NCI-H226 (cell line): ENCODE results near the gene KLHL29.
A peak's percentile ranks its signal among the peaks of the same experiment; 100 is the strongest.

Source experiments
- DNase-seq: peaks from one replicate; pipeline ENCODE4 v3.0.0-alpha.2; 2015

KLHL29 gene

DNA sequence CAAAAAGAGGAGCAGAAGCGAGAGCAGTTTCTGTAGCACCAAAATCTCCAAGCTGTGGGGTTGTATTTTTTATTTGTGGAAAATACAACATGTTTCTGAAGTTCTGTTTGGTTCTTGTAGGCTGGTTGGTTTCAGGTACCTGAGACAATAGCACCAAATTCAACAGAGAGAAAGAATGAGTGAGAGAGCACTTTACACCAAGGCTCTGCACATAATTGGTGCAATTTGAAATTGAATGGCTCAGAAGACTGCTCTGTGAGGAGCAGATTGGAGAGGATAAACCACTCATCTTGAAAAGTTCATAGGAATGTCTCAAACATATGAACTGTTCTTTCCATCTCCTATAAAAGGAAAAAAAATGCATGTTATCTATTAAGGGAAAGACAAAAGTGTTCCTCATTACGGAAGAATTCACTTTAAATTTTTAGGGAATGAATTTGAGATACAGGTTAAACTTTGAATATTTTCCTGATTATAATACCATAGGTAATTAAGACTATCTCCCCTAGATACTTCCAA is 366.8 kb downstream of the KLHL29 start:
- DNase-seq: peak; percentile 27

DNA sequence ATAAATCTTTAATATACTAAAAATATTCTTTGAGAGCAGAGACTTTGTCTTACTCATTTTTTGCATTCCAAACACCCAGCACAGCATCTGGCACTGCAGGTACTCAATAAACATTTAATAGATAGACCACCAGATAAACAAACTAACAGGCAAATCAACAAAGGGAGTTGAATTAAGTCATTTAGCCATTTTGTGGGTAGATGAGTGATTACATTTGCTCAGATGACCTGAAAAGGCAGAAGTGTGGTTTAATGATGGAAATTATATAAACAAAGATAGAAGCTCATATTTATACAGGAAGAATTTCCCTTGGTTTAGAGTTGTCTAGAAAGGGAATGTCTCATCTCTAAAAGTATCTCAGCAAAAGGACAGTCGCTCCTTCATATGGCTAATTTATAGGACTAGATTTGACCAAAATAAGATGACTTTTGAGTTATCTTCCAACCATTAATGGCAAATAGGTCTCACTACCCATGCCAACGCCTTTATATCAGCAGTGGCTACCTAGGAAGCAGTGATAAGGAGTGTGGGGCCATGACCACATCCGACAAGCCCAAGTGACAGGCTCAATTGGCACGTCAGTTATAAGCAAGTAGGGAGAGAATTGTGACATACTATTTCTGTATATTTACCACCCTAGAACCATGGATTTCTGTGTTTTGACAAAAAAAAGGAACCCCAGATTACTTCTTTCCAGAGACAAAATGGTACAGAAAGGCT is 368.5 kb downstream of the KLHL29 start:
- DNase-seq: no peak

DNA sequence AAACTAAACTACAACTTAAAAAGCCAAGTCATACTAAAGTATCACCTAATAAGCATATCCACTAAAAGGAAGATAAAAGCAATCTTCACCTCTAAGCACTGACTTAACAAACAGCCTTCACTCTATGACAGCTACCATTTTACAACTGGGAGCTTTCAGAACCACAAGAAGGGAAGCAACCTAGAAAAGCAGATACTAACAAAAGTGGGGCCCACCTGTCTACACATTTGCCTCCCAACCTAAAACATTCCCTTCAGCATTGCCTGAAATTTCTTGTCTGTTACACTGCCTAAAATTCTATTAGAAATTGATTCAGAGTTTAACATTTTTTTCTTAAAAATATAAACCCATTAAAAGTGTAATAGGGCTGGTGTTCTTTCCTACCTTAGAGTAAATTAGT is 370.0 kb downstream of the KLHL29 start:
- DNase-seq: no peak

DNA sequence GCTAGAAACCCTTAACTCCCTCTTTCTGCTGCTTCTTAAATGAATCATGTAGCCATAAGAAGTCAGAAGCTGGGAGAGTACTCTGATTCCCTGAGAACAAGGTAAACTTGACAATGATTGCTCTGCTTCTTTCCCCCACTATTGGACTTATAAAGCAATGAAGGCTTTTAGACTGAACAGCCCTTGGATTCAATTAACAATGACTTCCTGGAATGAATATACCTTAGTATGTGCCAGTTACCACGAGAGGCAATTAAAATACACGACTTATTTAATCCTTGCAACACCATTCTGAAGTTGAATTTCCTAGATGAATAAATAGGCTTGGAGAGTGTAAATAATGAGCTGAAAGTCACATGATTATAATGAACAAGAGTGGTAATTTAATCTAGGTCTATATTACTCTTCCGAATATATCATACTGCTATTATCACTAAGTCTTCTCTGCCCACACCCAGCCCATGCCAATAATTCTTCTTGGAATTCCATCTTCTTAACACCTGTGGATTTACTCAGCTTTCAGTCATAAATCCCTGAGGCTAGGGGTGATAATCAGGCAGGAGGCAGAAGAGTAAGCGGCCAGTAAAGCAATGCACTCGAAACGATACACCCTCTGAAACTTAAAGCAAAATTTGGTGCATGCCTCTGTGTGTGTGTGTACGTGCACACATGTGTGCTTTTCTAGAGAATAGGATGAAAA is 371.8 kb downstream of the KLHL29 start:
- peak; percentile 37 for DNase-seq

DNA sequence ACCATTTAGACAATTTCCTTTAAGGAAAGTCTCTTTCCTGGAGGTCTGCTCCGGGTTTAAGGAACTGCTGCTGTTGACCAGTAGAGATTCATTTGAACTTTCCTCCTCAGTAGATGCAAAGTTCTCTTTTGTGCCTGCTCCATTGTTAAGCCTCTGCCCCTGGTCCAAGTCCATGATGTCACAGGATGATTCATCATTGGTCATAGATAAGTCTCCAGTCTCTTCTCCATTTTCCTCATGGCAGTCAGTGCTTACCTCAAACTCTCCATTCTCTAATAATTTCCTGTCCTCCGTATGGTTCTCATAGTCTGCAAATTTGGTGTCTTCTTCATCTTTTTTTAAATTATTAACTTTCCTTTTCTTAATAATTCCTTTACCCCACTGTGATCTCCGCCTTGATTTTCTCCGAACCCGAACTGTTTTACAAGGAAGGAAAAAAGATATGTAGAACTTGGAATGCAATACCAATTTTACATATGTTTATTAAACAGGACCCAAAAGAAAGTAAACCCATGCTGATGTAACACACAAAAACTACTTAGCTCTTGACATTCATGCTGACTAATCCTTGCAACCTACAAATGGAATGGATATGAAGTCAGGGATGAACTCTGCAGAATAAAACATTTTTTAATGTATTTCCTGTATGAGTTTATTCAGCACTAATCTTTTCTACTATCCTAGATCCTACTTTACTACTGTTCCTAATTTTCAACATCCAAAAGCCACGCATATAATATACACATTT is 372.9 kb downstream of the KLHL29 start:
- DNase-seq: peak; percentile 80
